ENCODE data around the gene GSTM2.
"Not testable (repeated sequence)": the region's sequence is repeated elsewhere in the genome, so short reads cannot be mapped to it uniquely, and the experiment has no call there.

The GSTM2 gene

GRCh38 chr1:109697066-109697465, 29.2 kb downstream of the GSTM2 start:
- H2AK5ac ChIP-seq (ENCODE audit: low read depth, low read length), result no peak overlapping the region
- no peak overlapping the region for H3K23ac ChIP-seq (ENCODE audit: low read depth, low read length, poor library complexity)
- H3K27ac ChIP-seq (replicated peaks; ENCODE audit: low read length), result no peak overlapping the region
- WGBS, 2 donors (ENCODE audit: extremely low coverage in 2 of 2, insufficient read length in 2 of 2, insufficient replicate concordance in 1 of 2), result no CpG with 5 or more reads among the region's 4 CpGs
- H3K9ac ChIP-seq (ENCODE audit: low read depth, low read length, poor library complexity), result no peak overlapping the region
- no peak overlapping the region for H3K14ac ChIP-seq (ENCODE audit: low read length)
- H3K4ac ChIP-seq (ENCODE audit: low read length), result no peak overlapping the region
- no peak overlapping the region for H2AFZ ChIP-seq (ENCODE audit: low read length)
- no peak overlapping the region for H2BK15ac ChIP-seq (ENCODE audit: low read length)
- no peak overlapping the region for H3K4me2 ChIP-seq (ENCODE audit: insufficient read depth, low read length, poor library complexity, severe bottlenecking)
- H2BK12ac ChIP-seq (ENCODE audit: low read length), result no peak overlapping the region
- no peak overlapping the region for H4K91ac ChIP-seq (ENCODE audit: low read depth, low read length, poor library complexity)
- H2BK5ac ChIP-seq (ENCODE audit: low read length), result no peak overlapping the region
- H3K4me3 ChIP-seq (ENCODE audit: low read length in 2 of 2), result no peak overlapping the region
- no peaks in the 10 kb centered on the region for H3K36me3 ChIP-seq (replicated peaks in 1 of 2; ENCODE audit: control insufficient read depth in 2 of 2, insufficient read depth in 2 of 2, low read length in 2 of 2)
- H3K18ac ChIP-seq (ENCODE audit: low read length), result no peak overlapping the region
- no peaks in the 10 kb centered on the region for H3K79me1 ChIP-seq (ENCODE audit: low read depth, low read length)
- H3K9me3 ChIP-seq (replicated peaks in 1 of 2; ENCODE audit: control insufficient read depth in 2 of 2, insufficient read depth in 1 of 2, low read depth in 1 of 2, low read length in 2 of 2), result no peaks in the 10 kb centered on the region
- no peaks in the 10 kb centered on the region for H3K4me1 ChIP-seq (ENCODE audit: control insufficient read depth in 2 of 2, insufficient read depth in 1 of 2, low read depth in 1 of 2, low read length in 2 of 2)
- H4K8ac ChIP-seq (ENCODE audit: low read depth, low read length), result no peak overlapping the region
- no peaks in the 10 kb centered on the region for H3K27me3 ChIP-seq (ENCODE audit: control insufficient read depth in 3 of 3, insufficient read depth in 3 of 3, low read depth in 1 of 3, low read length in 3 of 3)
- no peak overlapping the region for H2BK120ac ChIP-seq (ENCODE audit: low read depth, low read length)
- DNase-seq (ENCODE audit: low spot score), result no peak

- H2BK5ac ChIP-seq (ENCODE audit: low read length); H3K4ac ChIP-seq (ENCODE audit: low read length); H3K9me3 ChIP-seq (replicated peaks in 1 of 2; ENCODE audit: control insufficient read depth in 2 of 2, insufficient read depth in 1 of 2, low read depth in 1 of 2, low read length in 2 of 2); H3K9ac ChIP-seq (ENCODE audit: low read depth, low read length, poor library complexity); H3K4me2 ChIP-seq (ENCODE audit: insufficient read depth, low read length, poor library complexity, severe bottlenecking); H3K27me3 ChIP-seq (ENCODE audit: control insufficient read depth in 3 of 3, insufficient read depth in 3 of 3, low read depth in 1 of 3, low read length in 3 of 3); H3K79me1 ChIP-seq (ENCODE audit: low read depth, low read length); H3K36me3 ChIP-seq (replicated peaks in 1 of 2; ENCODE audit: control insufficient read depth in 2 of 2, insufficient read depth in 2 of 2, low read length in 2 of 2); H3K23ac ChIP-seq (ENCODE audit: low read depth, low read length, poor library complexity); H3K4me3 ChIP-seq (ENCODE audit: low read length in 2 of 2); H4K8ac ChIP-seq (ENCODE audit: low read depth, low read length); H3K4me1 ChIP-seq (ENCODE audit: control insufficient read depth in 2 of 2, insufficient read depth in 1 of 2, low read depth in 1 of 2, low read length in 2 of 2); DNase-seq (ENCODE audit: low spot score); H3K27ac ChIP-seq (replicated peaks; ENCODE audit: low read length); H2AFZ ChIP-seq (ENCODE audit: low read length); H3K14ac ChIP-seq (ENCODE audit: low read length); H2AK5ac ChIP-seq (ENCODE audit: low read depth, low read length); H3K18ac ChIP-seq (ENCODE audit: low read length); H2BK12ac ChIP-seq (ENCODE audit: low read length); H2BK15ac ChIP-seq (ENCODE audit: low read length); H2BK120ac ChIP-seq (ENCODE audit: low read depth, low read length); H4K91ac ChIP-seq (ENCODE audit: low read depth, low read length, poor library complexity): not testable (repeated sequence)
- WGBS, 2 donors (ENCODE audit: extremely low coverage in 2 of 2, insufficient read length in 2 of 2, insufficient replicate concordance in 1 of 2), result no CpG with 5 or more reads among the region's 4 CpGs
Observed at GRCh38 chr1:109697861-109698260, 30.0 kb downstream of the GSTM2 start.

- H3K9ac ChIP-seq (ENCODE audit: low read depth, low read length, poor library complexity); H3K4me1 ChIP-seq (ENCODE audit: control insufficient read depth in 2 of 2, insufficient read depth in 1 of 2, low read depth in 1 of 2, low read length in 2 of 2); H3K4ac ChIP-seq (ENCODE audit: low read length); H3K9me3 ChIP-seq (replicated peaks in 1 of 2; ENCODE audit: control insufficient read depth in 2 of 2, insufficient read depth in 1 of 2, low read depth in 1 of 2, low read length in 2 of 2); H2AFZ ChIP-seq (ENCODE audit: low read length); H3K23ac ChIP-seq (ENCODE audit: low read depth, low read length, poor library complexity); H2AK5ac ChIP-seq (ENCODE audit: low read depth, low read length); H4K8ac ChIP-seq (ENCODE audit: low read depth, low read length); DNase-seq (ENCODE audit: low spot score); H4K91ac ChIP-seq (ENCODE audit: low read depth, low read length, poor library complexity); H3K4me3 ChIP-seq (ENCODE audit: low read length in 2 of 2); H3K14ac ChIP-seq (ENCODE audit: low read length); H2BK5ac ChIP-seq (ENCODE audit: low read length); H3K79me1 ChIP-seq (ENCODE audit: low read depth, low read length); H3K27me3 ChIP-seq (ENCODE audit: control insufficient read depth in 3 of 3, insufficient read depth in 3 of 3, low read depth in 1 of 3, low read length in 3 of 3); H2BK120ac ChIP-seq (ENCODE audit: low read depth, low read length); H3K27ac ChIP-seq (replicated peaks; ENCODE audit: low read length); H3K4me2 ChIP-seq (ENCODE audit: insufficient read depth, low read length, poor library complexity, severe bottlenecking); H3K18ac ChIP-seq (ENCODE audit: low read length); H2BK12ac ChIP-seq (ENCODE audit: low read length); H2BK15ac ChIP-seq (ENCODE audit: low read length); H3K36me3 ChIP-seq (replicated peaks in 1 of 2; ENCODE audit: control insufficient read depth in 2 of 2, insufficient read depth in 2 of 2, low read length in 2 of 2): not testable (repeated sequence)
- WGBS, 2 donors (ENCODE audit: extremely low coverage in 2 of 2, insufficient read length in 2 of 2, insufficient replicate concordance in 1 of 2), result no CpG with 5 or more reads among the region's 3 CpGs
Observed at GRCh38 chr1:109702940-109703339, 35.1 kb downstream of the GSTM2 start.

GRCh38 chr1:109704173-109704572, 36.3 kb downstream of the GSTM2 start:
- Histone ChIP-seq H3K4ac (ENCODE audit: low read length) (no peak overlapping the region), H3K27ac (replicated peaks; ENCODE audit: low read length) (no peak overlapping the region), H2BK15ac (ENCODE audit: low read length) (no peak overlapping the region), H3K4me3 (ENCODE audit: low read length in 2 of 2) (no peak overlapping the region), H3K14ac (ENCODE audit: low read length) (no peak overlapping the region), H3K9me3 (replicated peaks in 1 of 2; ENCODE audit: control insufficient read depth in 2 of 2, insufficient read depth in 1 of 2, low read depth in 1 of 2, low read length in 2 of 2) (no peaks in the 10 kb centered on the region), H3K79me1 (ENCODE audit: low read depth, low read length) (no peaks in the 10 kb centered on the region), H2BK12ac (ENCODE audit: low read length) (no peak overlapping the region), H3K4me2 (ENCODE audit: insufficient read depth, low read length, poor library complexity, severe bottlenecking) (no peak overlapping the region), H2BK120ac (ENCODE audit: low read depth, low read length) (no peak overlapping the region), H4K91ac (ENCODE audit: low read depth, low read length, poor library complexity) (no peak overlapping the region), H4K8ac (ENCODE audit: low read depth, low read length) (no peak overlapping the region), H2AFZ (ENCODE audit: low read length) (no peak overlapping the region), H2BK5ac (ENCODE audit: low read length) (no peak overlapping the region), H3K4me1 (ENCODE audit: control insufficient read depth in 2 of 2, insufficient read depth in 1 of 2, low read depth in 1 of 2, low read length in 2 of 2) (no peaks in the 10 kb centered on the region), H3K27me3 (ENCODE audit: control insufficient read depth in 3 of 3, insufficient read depth in 3 of 3, low read depth in 1 of 3, low read length in 3 of 3) (no peaks in the 10 kb centered on the region), H3K23ac (ENCODE audit: low read depth, low read length, poor library complexity) (no peak overlapping the region), H3K18ac (ENCODE audit: low read length) (no peak overlapping the region), H3K36me3 (replicated peaks in 1 of 2; ENCODE audit: control insufficient read depth in 2 of 2, insufficient read depth in 2 of 2, low read length in 2 of 2) (no peaks in the 10 kb centered on the region), H2AK5ac (ENCODE audit: low read depth, low read length) (no peak overlapping the region), H3K9ac (ENCODE audit: low read depth, low read length, poor library complexity) (no peak overlapping the region)
- no CpG with 5 or more reads among the region's 8 CpGs for WGBS, 2 donors (ENCODE audit: extremely low coverage in 2 of 2, insufficient read length in 2 of 2, insufficient replicate concordance in 1 of 2)
- no peak for DNase-seq (ENCODE audit: low spot score)
